ENCODE measurements around the gene NANOS2.

The NANOS2 gene

DNA sequence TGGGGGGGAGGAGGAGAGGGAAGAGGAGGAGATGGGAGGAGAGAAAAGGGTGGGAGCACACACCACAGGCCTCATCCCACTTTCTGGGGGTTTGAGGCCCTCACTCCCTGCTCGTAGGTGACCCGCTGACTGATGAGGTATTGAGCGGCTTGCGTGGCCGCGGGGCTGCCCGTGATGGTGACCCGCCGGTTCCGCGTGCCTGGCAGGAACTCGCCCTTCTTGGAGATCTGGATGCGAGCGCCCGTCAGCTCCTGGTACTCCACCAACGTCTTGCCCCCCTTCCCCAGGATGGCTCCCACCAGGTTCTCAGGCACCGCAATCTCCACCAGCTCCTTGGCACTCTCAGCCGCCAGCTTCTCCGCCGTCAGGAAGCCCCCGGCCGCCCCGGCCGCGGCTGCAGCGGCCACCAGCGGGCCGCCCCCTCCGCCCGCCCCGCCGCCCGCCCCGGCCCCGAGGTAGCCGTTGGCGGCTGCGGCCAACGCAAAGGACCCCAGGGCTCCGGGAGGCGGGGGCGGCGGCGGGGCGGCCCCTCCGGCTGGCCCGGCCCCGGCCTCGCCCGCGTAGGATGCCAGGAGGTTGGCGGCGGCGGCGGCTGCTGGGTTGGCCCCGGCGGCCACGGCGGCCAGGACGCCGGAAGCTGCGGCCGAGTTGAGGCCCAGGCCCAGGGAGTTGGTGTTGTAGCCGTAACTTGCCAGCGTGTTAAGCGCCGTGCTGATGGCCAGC, 25.4 kb upstream of the NANOS2 start:
- no peak for ATAC-seq
- TF ChIP-seq ZNF8 (CRISPR knock-in tag; IDR thresholded peaks at IDR 0.05) (no peak), ARNTL (CRISPR knock-in tag; IDR thresholded peaks at IDR 0.05; ENCODE audit: borderline replicate concordance, low read depth) (no peak), RARB (CRISPR knock-in tag; IDR thresholded peaks at IDR 0.05) (no peak), SNAI2 (CRISPR knock-in tag; IDR thresholded peaks at IDR 0.05) (no peak), TCF4 (CRISPR knock-in tag; IDR thresholded peaks at IDR 0.05; ENCODE audit: borderline replicate concordance) (no peak), CSRNP3 (CRISPR knock-in tag; IDR thresholded peaks at IDR 0.05) (no peak), OSR1 (CRISPR knock-in tag; IDR thresholded peaks at IDR 0.05) (no peak), ZFP3 (CRISPR knock-in tag; IDR thresholded peaks at IDR 0.05) (no peak), TOX (CRISPR knock-in tag; IDR thresholded peaks at IDR 0.05; ENCODE audit: borderline replicate concordance) (no peak), PPARA (CRISPR knock-in tag; IDR thresholded peaks at IDR 0.05; ENCODE audit: borderline replicate concordance) (no peak), ZFP30 (CRISPR knock-in tag; IDR thresholded peaks at IDR 0.05) (no peak), ZNF70 (CRISPR knock-in tag; IDR thresholded peaks at IDR 0.05) (no peak), ZC3H10 (CRISPR knock-in tag; IDR thresholded peaks at IDR 0.05) (no peak), BACH2 (CRISPR knock-in tag; IDR thresholded peaks at IDR 0.05; ENCODE audit: borderline replicate concordance) (no peak)
- TF ChIP-seq, protein P1, sequence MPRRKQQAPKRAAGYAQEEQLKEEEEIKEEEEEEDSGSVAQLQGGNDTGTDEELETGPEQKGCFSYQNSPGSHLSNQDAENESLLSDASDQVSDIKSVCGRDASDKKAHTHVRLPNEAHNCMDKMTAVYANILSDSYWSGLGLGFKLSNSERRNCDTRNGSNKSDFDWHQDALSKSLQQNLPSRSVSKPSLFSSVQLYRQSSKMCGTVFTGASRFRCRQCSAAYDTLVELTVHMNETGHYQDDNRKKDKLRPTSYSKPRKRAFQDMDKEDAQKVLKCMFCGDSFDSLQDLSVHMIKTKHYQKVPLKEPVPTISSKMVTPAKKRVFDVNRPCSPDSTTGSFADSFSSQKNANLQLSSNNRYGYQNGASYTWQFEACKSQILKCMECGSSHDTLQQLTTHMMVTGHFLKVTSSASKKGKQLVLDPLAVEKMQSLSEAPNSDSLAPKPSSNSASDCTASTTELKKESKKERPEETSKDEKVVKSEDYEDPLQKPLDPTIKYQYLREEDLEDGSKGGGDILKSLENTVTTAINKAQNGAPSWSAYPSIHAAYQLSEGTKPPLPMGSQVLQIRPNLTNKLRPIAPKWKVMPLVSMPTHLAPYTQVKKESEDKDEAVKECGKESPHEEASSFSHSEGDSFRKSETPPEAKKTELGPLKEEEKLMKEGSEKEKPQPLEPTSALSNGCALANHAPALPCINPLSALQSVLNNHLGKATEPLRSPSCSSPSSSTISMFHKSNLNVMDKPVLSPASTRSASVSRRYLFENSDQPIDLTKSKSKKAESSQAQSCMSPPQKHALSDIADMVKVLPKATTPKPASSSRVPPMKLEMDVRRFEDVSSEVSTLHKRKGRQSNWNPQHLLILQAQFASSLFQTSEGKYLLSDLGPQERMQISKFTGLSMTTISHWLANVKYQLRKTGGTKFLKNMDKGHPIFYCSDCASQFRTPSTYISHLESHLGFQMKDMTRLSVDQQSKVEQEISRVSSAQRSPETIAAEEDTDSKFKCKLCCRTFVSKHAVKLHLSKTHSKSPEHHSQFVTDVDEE (CRISPR knock-in tag; IDR thresholded peaks at IDR 0.05), result no peak
- TF ChIP-seq, protein P2, sequence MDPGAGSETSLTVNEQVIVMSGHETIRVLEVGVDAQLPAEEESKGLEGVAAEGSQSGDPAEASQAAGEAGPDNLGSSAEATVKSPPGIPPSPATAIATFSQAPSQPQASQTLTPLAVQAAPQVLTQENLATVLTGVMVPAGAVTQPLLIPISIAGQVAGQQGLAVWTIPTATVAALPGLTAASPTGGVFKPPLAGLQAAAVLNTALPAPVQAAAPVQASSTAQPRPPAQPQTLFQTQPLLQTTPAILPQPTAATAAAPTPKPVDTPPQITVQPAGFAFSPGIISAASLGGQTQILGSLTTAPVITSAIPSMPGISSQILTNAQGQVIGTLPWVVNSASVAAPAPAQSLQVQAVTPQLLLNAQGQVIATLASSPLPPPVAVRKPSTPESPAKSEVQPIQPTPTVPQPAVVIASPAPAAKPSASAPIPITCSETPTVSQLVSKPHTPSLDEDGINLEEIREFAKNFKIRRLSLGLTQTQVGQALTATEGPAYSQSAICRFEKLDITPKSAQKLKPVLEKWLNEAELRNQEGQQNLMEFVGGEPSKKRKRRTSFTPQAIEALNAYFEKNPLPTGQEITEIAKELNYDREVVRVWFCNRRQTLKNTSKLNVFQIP (CRISPR knock-in tag; IDR thresholded peaks at IDR 0.05; ENCODE audit: borderline replicate concordance, low read depth), result no peak
- TF ChIP-seq, protein P3, sequence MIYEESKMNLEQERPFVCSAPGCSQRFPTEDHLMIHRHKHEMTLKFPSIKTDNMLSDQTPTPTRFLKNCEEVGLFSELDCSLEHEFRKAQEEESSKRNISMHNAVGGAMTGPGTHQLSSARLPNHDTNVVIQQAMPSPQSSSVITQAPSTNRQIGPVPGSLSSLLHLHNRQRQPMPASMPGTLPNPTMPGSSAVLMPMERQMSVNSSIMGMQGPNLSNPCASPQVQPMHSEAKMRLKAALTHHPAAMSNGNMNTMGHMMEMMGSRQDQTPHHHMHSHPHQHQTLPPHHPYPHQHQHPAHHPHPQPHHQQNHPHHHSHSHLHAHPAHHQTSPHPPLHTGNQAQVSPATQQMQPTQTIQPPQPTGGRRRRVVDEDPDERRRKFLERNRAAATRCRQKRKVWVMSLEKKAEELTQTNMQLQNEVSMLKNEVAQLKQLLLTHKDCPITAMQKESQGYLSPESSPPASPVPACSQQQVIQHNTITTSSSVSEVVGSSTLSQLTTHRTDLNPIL (CRISPR knock-in tag; IDR thresholded peaks at IDR 0.05; ENCODE audit: low read depth), result no peak

- ATAC-seq, result no peak
- TF ChIP-seq, protein P4, sequence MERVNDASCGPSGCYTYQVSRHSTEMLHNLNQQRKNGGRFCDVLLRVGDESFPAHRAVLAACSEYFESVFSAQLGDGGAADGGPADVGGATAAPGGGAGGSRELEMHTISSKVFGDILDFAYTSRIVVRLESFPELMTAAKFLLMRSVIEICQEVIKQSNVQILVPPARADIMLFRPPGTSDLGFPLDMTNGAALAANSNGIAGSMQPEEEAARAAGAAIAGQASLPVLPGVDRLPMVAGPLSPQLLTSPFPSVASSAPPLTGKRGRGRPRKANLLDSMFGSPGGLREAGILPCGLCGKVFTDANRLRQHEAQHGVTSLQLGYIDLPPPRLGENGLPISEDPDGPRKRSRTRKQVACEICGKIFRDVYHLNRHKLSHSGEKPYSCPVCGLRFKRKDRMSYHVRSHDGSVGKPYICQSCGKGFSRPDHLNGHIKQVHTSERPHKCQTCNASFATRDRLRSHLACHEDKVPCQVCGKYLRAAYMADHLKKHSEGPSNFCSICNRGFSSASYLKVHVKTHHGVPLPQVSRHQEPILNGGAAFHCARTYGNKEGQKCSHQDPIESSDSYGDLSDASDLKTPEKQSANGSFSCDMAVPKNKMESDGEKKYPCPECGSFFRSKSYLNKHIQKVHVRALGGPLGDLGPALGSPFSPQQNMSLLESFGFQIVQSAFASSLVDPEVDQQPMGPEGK (CRISPR knock-in tag; IDR thresholded peaks at IDR 0.05; ENCODE audit: borderline replicate concordance), result no peak
- TF ChIP-seq ZNF8 (CRISPR knock-in tag; IDR thresholded peaks at IDR 0.05), result no peak
- no peak for TF ChIP-seq CSRNP3 (CRISPR knock-in tag; IDR thresholded peaks at IDR 0.05)
- TF ChIP-seq, protein P1 (CRISPR knock-in tag; IDR thresholded peaks at IDR 0.05), result no peak
- TF ChIP-seq RARB (CRISPR knock-in tag; IDR thresholded peaks at IDR 0.05), result no peak
- TF ChIP-seq ARNTL (CRISPR knock-in tag; IDR thresholded peaks at IDR 0.05; ENCODE audit: borderline replicate concordance, low read depth), result no peak
- TF ChIP-seq ZFP30 (CRISPR knock-in tag; IDR thresholded peaks at IDR 0.05), result no peak
- TF ChIP-seq OSR1 (CRISPR knock-in tag; IDR thresholded peaks at IDR 0.05), result no peak
- TF ChIP-seq GLIS3 (CRISPR knock-in tag; IDR thresholded peaks at IDR 0.05), result no peak
- no peak for TF ChIP-seq ZNF565 (CRISPR knock-in tag; conservative IDR thresholded peaks at IDR 0.05; ENCODE audit: low read depth)
- TF ChIP-seq TCF4 (CRISPR knock-in tag; IDR thresholded peaks at IDR 0.05; ENCODE audit: borderline replicate concordance), result no peak
- TF ChIP-seq ESRRG (CRISPR knock-in tag; IDR thresholded peaks at IDR 0.05), result no peak
- TF ChIP-seq, protein P3 (CRISPR knock-in tag; IDR thresholded peaks at IDR 0.05; ENCODE audit: low read depth), result no peak
- TF ChIP-seq ISL1 (CRISPR knock-in tag; IDR thresholded peaks at IDR 0.05), result no peak
- TF ChIP-seq BACH2 (CRISPR knock-in tag; IDR thresholded peaks at IDR 0.05; ENCODE audit: borderline replicate concordance), result no peak
Measured at GRCh38 chr19:45938733-45939319, 24.2 kb upstream of the NANOS2 start.

Data from SK-N-SH treated with all-trans-retinoic acid at 6 μM for 48 hours (cell line).